GM21390 (cell line): ENCODE measurements around the gene SCFD2.

Source experiments
- ATAC-seq: cut with Tn5 transposase; IDR thresholded peaks from one replicate; pipeline ENCODE4 v1.9.1; 2021; ENCODE audit not compliant: unreplicated experiment

Gene SCFD2

DNA sequence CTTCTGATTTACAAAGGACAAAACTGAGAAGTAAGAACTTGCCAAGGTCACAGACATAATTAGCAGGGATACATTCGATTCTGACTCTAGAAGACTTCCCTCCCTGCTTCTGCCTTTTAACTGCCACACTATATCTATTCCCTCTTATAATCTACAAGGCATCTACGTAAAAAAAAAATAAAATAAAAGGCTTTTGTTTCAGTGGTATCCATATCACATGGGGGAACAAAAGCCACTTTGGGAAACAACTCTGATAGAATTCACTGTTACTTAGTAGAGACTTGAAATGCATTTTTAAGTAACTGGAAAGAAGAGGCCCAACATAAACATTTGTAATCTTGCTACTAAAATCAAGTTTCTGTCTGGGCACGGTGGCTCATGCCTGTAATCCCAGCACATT, 247.2 kb downstream of the SCFD2 start:
- ATAC-seq, result no peak

GRCh38 chr4:53116954-53117353, 248.9 kb downstream of the SCFD2 start:
- ATAC-seq, result no peak

- peak; percentile 74 for ATAC-seq
Observed at GRCh38 chr4:53113431-53114225, 252.2 kb downstream of the SCFD2 start.

DNA sequence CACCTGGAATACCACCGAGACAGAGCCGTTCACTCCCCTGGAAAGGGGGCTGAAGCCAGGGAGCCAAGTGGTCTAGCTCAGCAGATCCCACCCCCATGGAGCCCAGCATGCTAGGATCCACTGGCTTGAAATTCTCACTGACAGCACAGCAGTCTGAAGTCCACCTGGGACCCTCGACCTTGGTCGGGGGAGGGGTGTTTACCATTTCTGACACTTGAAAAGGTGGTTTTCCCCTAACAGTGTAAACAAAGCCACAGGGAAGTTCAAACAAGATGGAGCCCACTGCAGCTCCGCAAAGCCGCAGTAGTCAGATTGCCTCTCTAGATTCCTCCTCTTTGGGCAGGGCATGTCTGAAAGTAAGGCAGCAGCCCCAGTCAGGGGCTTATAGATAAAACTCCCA, 260.5 kb downstream of the SCFD2 start:
- no peak for ATAC-seq

DNA sequence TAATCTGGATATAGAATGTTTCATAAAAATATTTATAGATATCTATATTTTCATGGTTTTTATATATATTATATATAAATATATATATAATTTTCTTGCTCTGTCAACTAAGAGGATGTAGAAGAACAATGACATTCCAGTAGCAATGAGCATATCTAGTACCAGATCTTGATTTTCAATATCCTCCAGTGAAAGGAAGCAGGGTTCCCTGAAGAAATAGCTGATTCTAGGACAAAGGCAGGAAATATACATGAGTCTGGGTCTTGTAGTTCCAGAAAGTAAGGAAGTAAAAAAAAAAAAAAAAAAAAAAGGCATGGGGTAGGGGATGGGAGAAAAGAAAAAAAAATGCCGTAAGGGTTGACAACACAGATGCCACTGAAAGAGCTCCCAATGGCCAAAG, 262.4 kb downstream of the SCFD2 start:
- no peak for ATAC-seq

GRCh38 chr4:53101191-53101581, 264.7 kb downstream of the SCFD2 start:
- no peak for ATAC-seq

GRCh38 chr4:53100501-53101190, 265.2 kb downstream of the SCFD2 start:
- no peak for ATAC-seq

- no peak for ATAC-seq
Observed at GRCh38 chr4:53098681-53099121, 267.2 kb downstream of the SCFD2 start.

GRCh38 chr4:53094040-53094439, 271.8 kb downstream of the SCFD2 start:
- ATAC-seq, result no peak

- ATAC-seq, result no peak
Observed at GRCh38 chr4:53089936-53090729, 275.7 kb downstream of the SCFD2 start.

GRCh38 chr4:53088152-53088551, 277.7 kb downstream of the SCFD2 start:
- no peak for ATAC-seq

GRCh38 chr4:53076374-53076958, 289.4 kb downstream of the SCFD2 start:
- ATAC-seq, result no peak

DNA sequence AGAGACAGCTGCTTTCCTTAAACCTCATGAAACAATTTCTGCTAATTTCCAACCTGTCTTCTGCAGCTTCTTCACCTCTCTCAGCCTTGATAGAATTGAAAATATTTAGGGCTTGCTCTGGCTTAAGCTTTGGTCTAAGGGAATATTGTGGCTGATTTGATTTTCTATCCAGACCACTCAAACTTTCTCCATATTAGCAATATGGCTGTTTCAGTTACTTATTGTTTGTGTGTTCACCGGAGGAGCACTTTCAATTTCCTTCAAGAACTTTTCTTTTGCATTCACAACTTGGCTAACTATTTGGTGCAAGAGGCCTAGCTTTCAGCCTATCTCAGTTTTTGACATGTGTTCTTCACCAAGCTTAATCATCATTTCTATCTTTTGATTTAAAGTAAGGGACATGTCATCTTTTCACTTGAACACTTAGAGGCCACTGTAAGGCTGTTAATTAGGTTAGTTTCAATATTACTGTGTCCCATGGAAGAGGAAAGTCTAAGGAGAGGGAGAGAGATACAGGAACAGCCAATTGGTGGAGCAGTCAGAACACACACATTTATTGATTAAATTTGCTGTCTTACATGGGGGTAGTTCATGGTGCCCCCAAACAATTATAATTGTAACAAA, 290.6 kb downstream of the SCFD2 start:
- ATAC-seq, result peak; percentile 50

- no peak for ATAC-seq
Observed at GRCh38 chr4:53068755-53069330, 297.0 kb downstream of the SCFD2 start.

DNA sequence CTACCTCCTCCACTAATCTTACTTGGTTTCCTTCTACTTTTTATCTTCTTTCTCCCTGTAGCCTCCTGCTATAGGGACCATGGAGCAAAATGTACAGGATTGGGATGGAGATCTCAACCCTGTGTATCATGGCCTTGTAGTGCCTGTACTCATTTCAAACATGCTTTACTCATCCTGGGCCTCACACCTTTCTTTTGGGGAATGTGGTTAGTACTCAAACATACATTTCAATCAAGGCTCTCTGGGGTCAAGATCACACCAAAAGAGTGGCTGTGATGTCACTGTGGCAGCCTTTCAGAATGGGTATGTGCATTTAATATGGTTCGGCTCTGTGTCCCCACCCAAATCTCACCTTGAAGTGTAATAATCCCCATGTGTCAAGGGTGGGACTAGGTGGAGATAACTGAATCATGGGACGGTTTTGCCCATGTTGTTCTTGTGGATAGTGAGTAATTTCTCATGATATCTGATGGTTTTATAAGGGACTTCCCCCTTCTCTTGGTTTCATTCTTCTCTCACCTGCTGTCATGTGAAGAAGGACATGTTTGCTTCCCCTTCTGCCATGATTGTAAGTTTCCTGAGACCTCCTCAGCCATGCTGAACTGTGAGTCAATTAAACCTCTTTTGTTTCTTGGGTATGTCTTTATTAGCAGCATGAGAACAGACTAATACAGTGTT, 298.6 kb downstream of the SCFD2 start:
- no peak for ATAC-seq

GRCh38 chr4:53066155-53066554, 299.7 kb downstream of the SCFD2 start:
- ATAC-seq, result no peak

DNA sequence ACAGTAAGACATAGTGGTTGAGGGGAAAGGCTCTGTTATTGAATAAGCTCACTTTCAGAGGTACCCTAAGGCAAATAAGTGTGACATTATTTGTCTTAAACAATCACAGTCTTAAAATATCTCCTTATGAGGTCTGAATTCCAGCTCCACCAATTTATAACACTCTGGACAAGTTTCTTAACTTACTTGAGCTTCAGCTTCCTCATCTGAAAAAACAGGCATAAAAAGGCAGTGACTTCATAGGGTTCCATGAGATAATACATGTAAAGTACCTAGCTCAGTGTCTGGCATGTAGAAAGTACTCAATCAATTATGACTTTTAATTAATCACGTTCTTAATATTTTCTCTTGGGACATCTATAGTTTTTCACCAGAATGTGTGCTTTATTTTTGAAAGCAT, 301.3 kb downstream of the SCFD2 start:
- no peak for ATAC-seq

DNA sequence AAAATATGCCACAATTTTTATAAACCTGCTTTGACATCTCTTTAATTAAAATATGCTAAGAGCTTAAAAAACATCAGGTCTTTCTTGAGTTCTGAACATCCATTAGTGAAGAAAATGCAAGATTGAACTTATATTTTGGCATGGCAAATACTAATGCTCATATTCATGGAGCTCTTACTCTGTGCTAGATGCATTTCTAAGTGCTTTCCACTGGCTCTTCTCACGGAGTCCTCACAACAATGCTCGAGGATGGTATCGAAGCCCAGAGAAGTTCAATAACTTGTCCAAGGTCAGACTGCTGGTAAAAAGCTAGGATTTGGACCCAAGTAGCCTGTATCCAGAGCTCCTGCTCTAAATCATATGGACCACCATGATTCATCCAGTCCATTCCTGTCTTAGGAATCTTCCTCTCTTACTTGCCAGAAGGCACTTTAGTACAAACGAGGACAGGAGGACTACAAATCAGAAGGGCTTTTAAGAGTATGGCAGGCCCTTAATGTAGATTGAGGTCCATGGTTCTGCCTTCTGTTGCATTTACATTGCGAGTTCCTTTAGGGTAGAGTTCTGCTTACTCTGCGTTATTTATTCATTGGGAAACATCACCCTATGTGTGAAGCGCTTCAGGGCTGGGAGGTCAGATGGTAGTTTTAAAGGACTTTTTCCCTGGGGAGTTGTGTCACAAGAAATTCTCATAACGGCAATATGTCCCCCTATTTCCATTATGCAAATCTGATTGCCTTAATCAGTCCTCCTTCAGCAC, 304.6 kb downstream of the SCFD2 start:
- no peak for ATAC-seq

DNA sequence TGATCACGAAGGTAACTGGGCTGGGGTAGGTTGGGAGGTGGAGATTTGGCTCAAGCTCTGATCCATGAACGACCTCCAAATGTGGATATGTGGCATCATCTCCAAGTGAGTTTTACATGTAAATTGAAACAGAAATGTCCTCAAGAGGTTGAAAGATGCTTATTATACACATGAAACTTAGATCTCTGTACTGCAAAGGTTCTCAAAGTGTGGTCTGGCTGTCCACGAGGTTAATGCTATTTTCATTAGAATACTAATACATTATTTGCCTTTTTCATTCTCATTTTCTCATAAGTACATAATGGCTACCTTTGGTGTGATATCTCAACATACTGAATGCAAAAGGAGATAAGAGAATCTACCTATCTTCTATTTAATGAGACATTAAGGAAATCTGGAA, 305.6 kb downstream of the SCFD2 start:
- ATAC-seq, result peak; percentile 63
